GM18519 (cell line): ENCODE results near the gene HSDL1.

Experiments used
- ATAC-seq: cut with Tn5 transposase; IDR thresholded peaks from one replicate; pipeline ENCODE4 v1.9.1; 2021; ENCODE audit warnings: mild to moderate bottlenecking, moderate library complexity; ENCODE audit not compliant: unreplicated experiment, low FRiP score

Gene HSDL1

GRCh38 chr16:84144859-84145639 is at the start of gene HSDL1, which contains the start of gene DNAAF1:
Gene HSDL1 (minus strand): TSS chr16:84145177. CDS start chr16:84131321, 13,856 bp downstream.
Gene DNAAF1 (plus strand): TSS chr16:84145308. CDS start chr16:84145441, 133 bp downstream.
- ATAC-seq = peak; percentile 81

GRCh38 chr16:84194018-84194417 is 49.0 kb upstream of the HSDL1 start:
- no peak for ATAC-seq

GRCh38 chr16:84193480-84193879 is 48.5 kb upstream of the HSDL1 start:
- ATAC-seq = no peak

- no peak for ATAC-seq
These were observed 46.5 kb upstream of the HSDL1 start for GRCh38 chr16:84191466-84191865.

- no peak for ATAC-seq
These were observed 45.9 kb upstream of the HSDL1 start, which contains the start of gene ADAD2 for GRCh38 chr16:84190731-84191388. Gene ADAD2 (plus strand): TSS chr16:84191157. CDS start chr16:84191231, 74 bp downstream.

- ATAC-seq = peak; percentile 66
These were observed 41.9 kb upstream of the HSDL1 start, which contains the start of gene TAF1C for GRCh38 chr16:84186685-84187437. Gene TAF1C (minus strand): TSS chr16:84187057. CDS start chr16:84184988, 2,069 bp downstream.

GRCh38 chr16:84184775-84185174 is 39.8 kb upstream of the HSDL1 start:
- no peak for ATAC-seq

- ATAC-seq = no peak
These were observed 39.1 kb upstream of the HSDL1 start for GRCh38 chr16:84183911-84184591.

- ATAC-seq = no peak
These were observed 38.5 kb upstream of the HSDL1 start for GRCh38 chr16:84183572-84183875.

GRCh38 chr16:84182680-84183571 is 37.9 kb upstream of the HSDL1 start:
- no peak for ATAC-seq

GRCh38 chr16:84182104-84182503 is 37.1 kb upstream of the HSDL1 start:
- no peak for ATAC-seq

- ATAC-seq = no peak
These were observed 36.4 kb upstream of the HSDL1 start for GRCh38 chr16:84181144-84181915.

- ATAC-seq = no peak
These were observed 35.7 kb upstream of the HSDL1 start for GRCh38 chr16:84180519-84181140.

GRCh38 chr16:84179612-84180320 is 34.8 kb upstream of the HSDL1 start:
- ATAC-seq = no peak

- ATAC-seq = no peak
These were observed 34.1 kb upstream of the HSDL1 start for GRCh38 chr16:84178892-84179611.

- ATAC-seq = no peak
These were observed 33.3 kb upstream of the HSDL1 start for GRCh38 chr16:84178146-84178765.

GRCh38 chr16:84177741-84178073 is 32.7 kb upstream of the HSDL1 start:
- ATAC-seq = no peak
